ENCODE measurements around the gene FADS2.

DNA sequence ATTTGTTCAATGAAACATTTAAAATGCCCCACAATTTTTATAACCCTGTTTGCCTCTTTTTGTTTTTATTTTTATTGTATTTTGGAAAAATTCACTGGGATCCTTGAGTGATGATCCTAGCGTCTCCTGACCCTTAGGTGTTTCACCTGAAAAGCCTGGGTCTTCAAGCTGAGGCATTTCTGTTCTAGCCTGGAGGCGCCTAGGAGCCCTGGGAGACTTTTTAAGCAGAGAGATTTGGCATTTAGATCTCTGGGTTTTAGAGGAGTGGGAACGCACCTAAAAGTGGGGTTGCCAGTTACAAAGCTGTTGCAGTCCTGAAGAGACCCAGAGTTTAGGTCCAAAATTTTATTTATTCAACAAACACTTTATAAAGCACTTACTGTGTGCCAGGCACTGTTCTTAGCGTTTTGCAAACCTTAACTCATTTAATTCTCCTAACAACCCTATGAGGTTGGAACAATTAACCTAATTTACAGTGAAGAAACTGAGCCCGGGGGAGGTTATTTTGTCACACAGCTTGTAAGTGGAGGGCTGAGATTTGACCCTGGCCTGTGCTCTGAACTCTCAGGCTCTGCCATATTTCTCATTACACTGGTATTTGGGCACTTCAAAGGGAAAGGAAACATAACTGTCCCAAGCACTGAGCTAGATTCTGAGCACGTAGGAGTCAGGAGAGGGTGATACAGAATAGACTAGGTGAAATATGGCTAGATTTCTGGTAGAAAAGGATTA lies 10.5 kb upstream of the FADS2 start:
- TF ChIP-seq, protein P1, sequence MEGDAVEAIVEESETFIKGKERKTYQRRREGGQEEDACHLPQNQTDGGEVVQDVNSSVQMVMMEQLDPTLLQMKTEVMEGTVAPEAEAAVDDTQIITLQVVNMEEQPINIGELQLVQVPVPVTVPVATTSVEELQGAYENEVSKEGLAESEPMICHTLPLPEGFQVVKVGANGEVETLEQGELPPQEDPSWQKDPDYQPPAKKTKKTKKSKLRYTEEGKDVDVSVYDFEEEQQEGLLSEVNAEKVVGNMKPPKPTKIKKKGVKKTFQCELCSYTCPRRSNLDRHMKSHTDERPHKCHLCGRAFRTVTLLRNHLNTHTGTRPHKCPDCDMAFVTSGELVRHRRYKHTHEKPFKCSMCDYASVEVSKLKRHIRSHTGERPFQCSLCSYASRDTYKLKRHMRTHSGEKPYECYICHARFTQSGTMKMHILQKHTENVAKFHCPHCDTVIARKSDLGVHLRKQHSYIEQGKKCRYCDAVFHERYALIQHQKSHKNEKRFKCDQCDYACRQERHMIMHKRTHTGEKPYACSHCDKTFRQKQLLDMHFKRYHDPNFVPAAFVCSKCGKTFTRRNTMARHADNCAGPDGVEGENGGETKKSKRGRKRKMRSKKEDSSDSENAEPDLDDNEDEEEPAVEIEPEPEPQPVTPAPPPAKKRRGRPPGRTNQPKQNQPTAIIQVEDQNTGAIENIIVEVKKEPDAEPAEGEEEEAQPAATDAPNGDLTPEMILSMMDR (conservative IDR thresholded peaks at IDR 0.05; ENCODE audit: low read length), result no peak
- TF ChIP-seq EZH2phosphoT487 (IDR thresholded peaks at IDR 0.05; ENCODE audit: borderline replicate concordance, low read depth, low read length), result peak; percentile 53; the same call in 1 of the 2 replicates

Data from OCI-LY7 (cell line).